Epithelial cell of umbilical artery (primary cell): ENCODE results near the gene FXYD1. TPM values are rescaled to one million over a fixed set of nuclear protein-coding genes. Genes with fewer than 3 reads are reported as not detected.

Experiments used
- total RNA-seq: library from RNA; depleted of rRNA; stranded (reverse); fragments of >200 nt; gene quantifications from 2 replicates; pipeline ENCODE4 v1.2.3, GENCODE V29; 2014

Gene FXYD1
- not detected in 2 replicates for total RNA-seq

DNA sequence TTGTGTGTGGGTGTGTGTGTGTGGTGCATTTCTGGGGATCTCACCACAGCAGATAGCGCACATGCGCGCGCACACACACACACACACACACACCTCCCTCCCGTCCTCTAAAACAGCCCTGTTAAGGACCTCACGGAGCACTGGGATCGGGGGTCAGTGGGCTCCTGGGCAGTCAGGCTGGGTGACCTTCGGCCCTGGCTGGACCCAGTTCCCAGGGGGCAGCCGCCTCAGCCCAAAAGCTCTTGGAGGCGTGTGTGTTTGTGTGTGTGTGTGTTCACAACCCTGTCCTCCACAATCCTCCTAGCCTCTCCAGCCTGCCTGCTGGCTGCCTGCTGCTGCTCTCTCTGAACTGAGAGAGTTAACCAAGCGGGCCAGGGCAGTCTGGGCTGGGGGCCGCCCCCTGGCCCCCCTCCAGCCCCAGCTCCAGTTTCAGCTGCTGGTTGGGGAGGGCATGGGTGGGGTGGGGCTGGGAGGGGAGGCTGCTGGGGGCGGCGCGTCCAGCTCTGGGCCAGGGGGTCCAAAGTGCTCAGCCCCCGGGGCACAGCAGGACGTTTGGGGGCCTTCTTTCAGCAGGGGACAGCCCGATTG, at the start of gene FXYD1:
Gene FXYD1 (plus strand): TSS at position 520 of the 588 bp plus-strand sequence. CDS start 1,256 bp downstream, outside the sequence.

GRCh38 chr19:35115177-35115951, 23.3 kb upstream of the FXYD1 start, which contains the start of gene FXYD3:
Gene FXYD3 (plus strand): TSS chr19:35115823. CDS start chr19:35119377, 3,554 bp downstream.

DNA sequence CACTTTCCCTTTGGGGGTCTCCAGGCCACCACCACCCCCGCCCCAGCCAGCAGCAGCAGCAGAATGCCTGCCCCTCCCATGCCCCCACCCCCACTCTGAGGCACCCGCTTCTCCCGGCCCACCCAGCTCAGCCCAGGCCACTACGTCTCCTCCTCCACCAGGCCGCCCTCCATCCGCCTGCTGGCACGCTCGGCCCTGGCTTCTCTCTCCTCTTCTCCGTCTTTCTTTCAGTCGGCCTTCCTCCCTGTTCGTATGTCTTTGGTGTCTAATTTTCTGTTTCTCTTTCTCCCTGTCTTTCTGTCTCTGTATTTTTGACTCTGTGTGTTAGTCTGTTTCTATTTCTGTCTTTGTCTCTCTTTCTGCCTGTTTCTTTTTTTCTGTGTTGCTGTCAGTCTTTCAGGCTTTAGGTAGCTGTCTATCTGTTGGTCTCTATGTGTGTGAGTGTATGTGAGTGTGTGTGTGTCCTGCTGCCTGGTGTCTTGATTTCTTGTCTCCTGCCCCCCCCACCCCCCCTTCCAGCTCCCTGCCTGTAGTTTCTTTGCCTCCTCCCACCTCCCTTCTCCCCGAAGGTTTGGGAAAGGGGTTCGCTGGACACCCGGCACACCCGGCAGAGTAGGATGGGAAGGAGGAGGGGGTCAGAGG, 3.9 kb upstream of the FXYD1 start, which contains the start of gene LGI4:
Gene LGI4 (minus strand): TSS at position 459 of the 642 bp plus-strand sequence. CDS start 379 bp downstream, at position 80.

GRCh38 chr19:35143231-35143715, 4.6 kb downstream of the FXYD1 start, which contains the start of gene FXYD7:
Gene FXYD7 (plus strand): TSS chr19:35143255. CDS start chr19:35143334, 79 bp downstream.

DNA sequence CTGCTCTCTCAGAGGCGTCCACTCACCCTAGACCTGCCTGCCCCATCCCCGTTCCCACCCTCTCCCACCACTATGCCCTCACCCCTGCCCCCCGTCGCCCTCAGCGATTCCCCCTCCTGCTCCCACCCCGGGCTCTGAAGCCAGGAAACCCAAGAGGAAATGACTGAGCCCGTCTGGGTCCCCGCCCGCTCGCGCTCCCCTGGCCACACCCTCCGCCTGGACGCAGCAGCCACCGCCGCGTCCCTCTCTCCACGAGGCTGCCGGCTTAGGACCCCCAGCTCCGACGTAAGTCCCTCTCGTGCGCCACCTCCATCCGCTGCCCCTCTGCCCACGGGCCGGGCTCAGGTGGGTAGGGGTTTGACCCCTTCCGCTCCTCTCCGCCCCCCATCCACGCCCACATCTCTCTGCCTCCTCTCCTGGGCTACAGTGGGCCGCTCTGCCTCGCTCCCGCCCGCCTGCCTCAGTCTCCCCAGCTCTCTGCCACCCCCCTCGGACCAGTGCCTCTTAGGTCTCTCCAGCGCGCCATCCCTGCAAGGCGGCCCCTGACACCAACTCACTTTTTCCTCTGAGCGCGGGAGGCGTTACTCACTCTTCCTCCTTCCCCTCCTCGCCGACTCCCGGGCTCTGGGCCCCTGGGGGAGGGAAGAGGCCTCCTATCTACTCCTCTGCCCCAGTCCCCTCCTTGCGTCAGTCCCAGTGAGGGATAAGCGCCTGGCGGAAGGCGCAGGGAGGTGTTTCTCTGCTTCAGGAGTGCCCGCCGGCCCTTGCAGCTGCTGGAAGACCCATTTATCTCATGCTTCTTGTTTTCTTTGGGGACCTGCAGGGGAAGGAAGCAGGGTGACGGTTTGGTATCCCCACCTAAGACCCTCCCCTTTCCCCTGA, 16.1 kb downstream of the FXYD1 start, which contains the start of gene FXYD5:
Gene FXYD5 (plus strand): TSS at position 211 of the 882 bp plus-strand sequence. CDS start 816 bp downstream, outside the sequence.

Other genes with a start within 250 kb of the FXYD1 start
- gene ZNF30, start 211.9 kb upstream of the FXYD1 start, total RNA-seq: 3.6 and 4.4 TPM in 2 replicates
- gene ZNF792, start 174.6 kb upstream of the FXYD1 start, total RNA-seq: 20.7 and 25.0 TPM in 2 replicates
- 30.2 TPM in 2 replicates for gene GRAMD1A, start 138.5 kb upstream of the FXYD1 start, total RNA-seq
- 2.9 and 3.5 TPM in 2 replicates for gene SCN1B, start 108.4 kb upstream of the FXYD1 start, total RNA-seq
- not detected in 2 replicates for gene HPN, start 97.1 kb upstream of the FXYD1 start, total RNA-seq
- gene FXYD3, start 23.0 kb upstream of the FXYD1 start, total RNA-seq: not detected in 2 replicates
- gene LGI4, start 3.8 kb upstream of the FXYD1 start, total RNA-seq: not detected in 2 replicates
- gene FXYD7, start 4.4 kb downstream of the FXYD1 start, total RNA-seq: not detected in 2 replicates
- 16.2 and 17.0 TPM in 2 replicates for gene FXYD5, start 15.9 kb downstream of the FXYD1 start, total RNA-seq
- not detected in 2 replicates for gene FAM187B, start 89.9 kb downstream of the FXYD1 start, total RNA-seq
- gene LSR, start 110.2 kb downstream of the FXYD1 start, total RNA-seq: 0.30 and 0.32 TPM in 2 replicates
- gene USF2, start 130.1 kb downstream of the FXYD1 start, total RNA-seq: 27.9 and 35.3 TPM in 2 replicates
- under 0.01 and 0.15 TPM in 2 replicates for gene HAMP, start 143.7 kb downstream of the FXYD1 start, total RNA-seq
- not detected in 2 replicates for gene MAG, start 153.3 kb downstream of the FXYD1 start, total RNA-seq
- 0.46 TPM in 1 of 2 replicates, not detected in the other for gene CD22, start 190.4 kb downstream of the FXYD1 start, total RNA-seq
- gene FFAR1, start 209.1 kb downstream of the FXYD1 start, total RNA-seq: not detected in 2 replicates
- gene FFAR3, start 219.6 kb downstream of the FXYD1 start, total RNA-seq: not detected in 2 replicates
- not detected in 2 replicates for gene GPR42, start 232.2 kb downstream of the FXYD1 start, total RNA-seq